GM21423 (cell line): ENCODE data around the gene ZNF774.
"Not testable (repeated sequence)": the region's sequence is repeated elsewhere in the genome, so short reads cannot be mapped to it uniquely, and the experiment has no call there.

ENCODE experiments used
- ATAC-seq: cut with Tn5 transposase; IDR thresholded peaks from one replicate; pipeline ENCODE4 v1.9.1; 2021; ENCODE audit warnings: mild to moderate bottlenecking, moderate library complexity; ENCODE audit not compliant: unreplicated experiment

Gene ZNF774

DNA sequence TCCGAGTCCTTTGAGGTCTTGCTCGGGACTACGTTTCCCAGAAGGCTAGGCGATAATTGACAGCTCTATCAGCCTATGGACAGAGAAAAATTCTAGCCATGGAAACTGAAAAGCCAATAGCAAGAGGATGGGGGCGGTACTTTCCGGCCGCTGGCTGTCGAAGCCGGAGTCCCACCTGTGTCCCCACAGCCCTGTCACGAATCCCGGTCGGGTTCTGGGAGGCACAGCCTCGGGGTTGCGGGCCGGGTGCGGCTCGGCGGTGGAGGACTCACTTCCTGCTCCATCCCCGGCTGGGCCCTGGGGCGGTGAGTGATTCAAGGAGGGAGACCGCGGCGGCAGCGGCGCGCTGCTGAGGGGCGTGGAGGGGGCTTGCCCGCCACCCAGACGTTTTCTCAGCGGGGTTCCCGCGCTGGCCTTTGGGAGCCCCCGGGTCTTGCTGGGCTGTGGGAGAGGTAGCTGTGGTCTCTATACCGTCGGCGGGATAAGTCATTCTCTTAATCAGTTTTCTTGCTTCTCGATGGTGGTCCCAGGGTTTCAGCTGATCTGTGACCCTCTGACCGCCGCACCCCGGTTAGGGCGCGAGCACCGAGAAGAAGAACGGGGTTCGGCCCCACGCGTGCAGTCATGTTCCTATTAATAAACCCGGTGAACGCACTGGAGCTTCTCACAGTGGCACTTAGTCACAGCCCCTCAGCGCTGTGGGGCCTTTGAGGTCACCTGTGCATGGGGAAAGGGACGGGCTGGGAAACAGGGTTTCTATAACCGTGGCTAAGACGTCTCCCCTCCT lies at the start of gene ZNF774:
TSS of gene ZNF774 (plus strand) at position 178 of the 787 bp plus-strand sequence. CDS start 2,377 bp downstream, outside the sequence.
- peak; percentile 100 for ATAC-seq

- ATAC-seq, result not testable (repeated sequence)
Measured at GRCh38 chr15:90305355-90305754, 46.7 kb upstream of the ZNF774 start.

DNA sequence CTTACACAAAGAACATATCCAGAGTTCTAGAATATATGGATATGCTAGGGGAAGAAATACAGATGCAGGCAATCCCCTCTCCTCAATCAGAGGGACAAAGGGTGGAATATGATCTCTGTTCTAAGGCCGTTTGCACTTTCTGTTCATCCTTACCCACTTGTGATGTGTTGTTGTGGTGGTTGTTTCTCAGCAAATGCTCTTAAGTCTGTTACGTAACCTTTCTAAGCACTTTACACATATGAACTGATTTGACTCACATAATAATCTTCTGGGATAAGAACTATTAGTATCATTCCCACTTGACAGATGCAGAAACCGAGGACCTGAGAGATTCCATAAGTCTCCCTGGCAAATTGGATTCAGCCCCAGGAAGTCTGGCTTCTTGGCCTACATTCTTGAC lies 46.2 kb upstream of the ZNF774 start:
- ATAC-seq, result no peak

- peak; percentile 51 for ATAC-seq
Measured at GRCh38 chr15:90306560-90306959, 45.5 kb upstream of the ZNF774 start.

- no peak for ATAC-seq
Measured at GRCh38 chr15:90307661-90308060, 44.4 kb upstream of the ZNF774 start.

DNA sequence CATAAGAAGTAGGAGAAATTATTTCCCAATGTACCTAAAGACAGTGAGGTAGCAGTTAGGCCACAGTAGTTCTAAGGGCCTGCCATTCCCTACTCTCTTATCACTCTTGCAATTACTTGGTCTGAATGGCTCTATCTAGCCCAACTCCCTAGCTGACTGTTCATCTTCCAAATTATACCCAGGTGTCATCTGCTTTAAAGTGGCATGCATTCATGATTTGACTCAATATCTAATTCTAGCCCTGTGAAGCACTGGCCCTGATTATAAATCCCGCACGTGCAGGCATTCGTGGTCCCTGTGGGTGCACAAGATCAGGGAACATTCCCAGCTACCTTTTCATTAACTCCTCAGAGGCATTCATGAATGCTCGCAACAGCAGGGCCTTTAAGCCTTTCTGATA lies 43.1 kb upstream of the ZNF774 start:
- no peak for ATAC-seq

- ATAC-seq, result no peak
Measured at GRCh38 chr15:90315278-90315982, 36.7 kb upstream of the ZNF774 start.

- no peak for ATAC-seq
Measured at GRCh38 chr15:90316139-90316538, 35.9 kb upstream of the ZNF774 start.

GRCh38 chr15:90318591-90318990 lies 33.5 kb upstream of the ZNF774 start:
- ATAC-seq, result no peak

- ATAC-seq, result peak; percentile 77
Measured at GRCh38 chr15:90320062-90320884, 31.8 kb upstream of the ZNF774 start.

- ATAC-seq, result no peak
Measured at GRCh38 chr15:90320885-90321278, 31.2 kb upstream of the ZNF774 start.

DNA sequence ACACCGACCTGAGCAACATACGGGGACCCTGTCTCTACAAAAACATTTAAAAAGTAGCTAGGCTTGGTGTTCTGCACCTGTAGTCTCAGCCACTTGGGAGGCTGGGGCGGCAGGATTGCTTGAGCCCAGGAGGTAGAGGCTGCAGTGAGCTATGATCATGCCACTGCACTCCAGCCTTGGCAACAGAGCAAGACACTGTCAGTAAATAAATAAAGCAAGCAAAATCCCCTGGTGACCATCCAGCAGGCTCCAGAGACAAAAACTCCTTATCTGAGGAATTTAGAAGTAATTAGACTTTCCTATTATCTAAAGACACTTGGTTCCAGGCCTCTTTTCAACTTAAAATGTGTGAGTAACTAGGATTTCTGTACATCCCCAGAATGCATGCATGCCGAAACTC lies 29.5 kb upstream of the ZNF774 start:
- no peak for ATAC-seq

GRCh38 chr15:90325726-90326125 lies 26.4 kb upstream of the ZNF774 start:
- no peak for ATAC-seq

- ATAC-seq, result no peak
Measured at GRCh38 chr15:90326441-90326840, 25.6 kb upstream of the ZNF774 start.

GRCh38 chr15:90327311-90327710 lies 24.8 kb upstream of the ZNF774 start:
- ATAC-seq, result no peak

DNA sequence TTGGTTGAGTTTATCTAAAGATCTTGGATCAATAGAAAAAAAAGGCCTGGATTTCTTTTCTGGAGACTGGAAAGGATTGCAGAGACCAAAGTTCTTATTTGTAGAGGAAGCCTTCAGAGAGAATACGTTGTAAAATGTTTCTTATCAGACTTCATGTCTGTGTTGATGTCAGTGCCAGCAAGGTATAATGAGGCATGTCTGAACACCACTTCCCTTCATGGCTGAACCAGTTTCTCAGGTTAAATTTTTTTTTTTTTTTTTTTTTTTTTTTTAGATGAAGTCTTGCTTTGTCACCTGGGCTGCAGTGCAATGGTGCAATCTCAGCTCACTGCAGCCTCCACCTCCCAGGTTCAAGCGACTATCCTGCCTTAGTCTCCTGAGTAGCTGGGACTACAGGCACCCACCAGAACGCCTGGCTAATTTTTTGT lies 17.8 kb upstream of the ZNF774 start:
- ATAC-seq, result no peak

DNA sequence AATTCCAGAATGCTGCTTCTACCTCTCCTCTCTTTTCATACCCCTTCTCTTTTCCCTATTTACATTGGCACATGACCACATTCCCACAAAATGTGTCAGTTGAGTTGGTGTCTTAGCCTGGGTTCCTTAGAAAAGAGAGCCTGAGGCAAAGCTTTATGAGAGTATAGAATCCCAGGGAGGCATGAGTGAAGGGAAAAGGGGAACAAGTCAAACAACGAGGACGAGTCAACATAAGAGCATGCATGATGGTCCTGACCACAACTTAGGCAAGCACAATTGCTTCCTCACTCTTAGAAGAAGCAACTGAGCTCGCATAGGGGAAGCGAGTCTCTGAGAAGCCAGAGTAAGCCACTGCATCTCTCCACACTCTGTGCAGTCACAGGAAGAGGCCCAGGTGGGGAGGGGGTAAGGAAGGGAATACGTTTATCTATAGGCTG lies 15.4 kb upstream of the ZNF774 start:
- no peak for ATAC-seq

GRCh38 chr15:90337256-90337655 lies 14.8 kb upstream of the ZNF774 start:
- ATAC-seq, result no peak

GRCh38 chr15:90338532-90338931 lies 13.6 kb upstream of the ZNF774 start:
- ATAC-seq, result no peak

GRCh38 chr15:90340345-90340744 lies 11.7 kb upstream of the ZNF774 start:
- no peak for ATAC-seq

- ATAC-seq, result no peak
Measured at GRCh38 chr15:90343302-90343790, 8.7 kb upstream of the ZNF774 start.
